GM18507 (cell line): ENCODE results near the gene MOB2.

Experiments
- DNase-seq: peaks from one replicate; pipeline ENCODE4 v3.0.0; 2011; ENCODE audit warnings: low read depth; ENCODE audit not compliant: insufficient read length; ENCODE audit errors: extremely low spot score
- FAIRE-seq: peaks from 2 replicates; lab custom pipeline; 2011; peaks lifted over from hg19 to GRCh38; lab: Jason Lieb, UNC

Gene MOB2

GRCh38 chr11:1479006-1479677 lies 7.4 kb downstream of the MOB2 start:
- FAIRE-seq (no peak), DNase-seq (no peak)

GRCh38 chr11:1478544-1478943 lies 8.0 kb downstream of the MOB2 start:
- no peak for FAIRE-seq
- no peak for DNase-seq

- no peak for FAIRE-seq
Measured at GRCh38 chr11:1478011-1478410, 8.6 kb downstream of the MOB2 start.

GRCh38 chr11:1476940-1477736 lies 9.4 kb downstream of the MOB2 start:
- DNase-seq (no peak), FAIRE-seq (no peak)

More at GRCh38 chr11:1478011-1478410, 8.6 kb downstream of the MOB2 start:
- no peak for DNase-seq

GRCh38 chr11:1475841-1476240 lies 10.7 kb downstream of the MOB2 start:
- FAIRE-seq = no peak
- DNase-seq = no peak

GRCh38 chr11:1473786-1474185 lies 12.8 kb downstream of the MOB2 start:
- no peak for DNase-seq
- FAIRE-seq = no peak

DNA sequence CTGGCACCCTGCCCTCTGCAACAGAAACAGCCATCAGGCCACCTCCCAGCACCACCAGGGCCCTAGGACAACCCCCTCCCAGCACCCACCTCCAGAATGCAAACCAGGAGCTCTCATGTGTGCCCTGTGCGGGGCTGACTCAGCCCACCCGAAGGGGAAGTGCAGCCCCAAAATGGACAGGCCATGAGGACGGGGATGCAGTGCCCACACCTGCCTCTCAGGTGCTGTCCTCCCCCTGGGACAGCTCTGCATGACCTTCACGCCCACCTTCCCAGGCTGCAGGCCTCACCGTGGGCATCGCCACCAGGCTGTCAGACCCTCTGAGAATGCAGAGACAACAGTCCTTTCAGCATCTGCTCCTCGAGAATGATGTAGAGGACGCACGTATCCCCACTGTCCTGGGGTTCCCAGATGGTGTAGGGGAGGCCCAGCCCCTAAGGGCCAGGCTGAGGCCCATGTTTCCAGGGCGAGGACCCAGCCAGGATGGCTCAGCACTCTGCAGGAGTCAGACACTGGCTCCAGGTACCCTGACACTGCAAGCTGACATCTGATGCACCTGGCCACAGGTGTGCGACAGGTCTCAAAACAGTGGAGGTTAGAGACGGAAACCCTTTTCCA lies 13.5 kb downstream of the MOB2 start:
- DNase-seq = no peak
- no peak for FAIRE-seq

- no peak for DNase-seq
- no peak for FAIRE-seq
Measured at GRCh38 chr11:1472180-1473005, 14.2 kb downstream of the MOB2 start.

DNA sequence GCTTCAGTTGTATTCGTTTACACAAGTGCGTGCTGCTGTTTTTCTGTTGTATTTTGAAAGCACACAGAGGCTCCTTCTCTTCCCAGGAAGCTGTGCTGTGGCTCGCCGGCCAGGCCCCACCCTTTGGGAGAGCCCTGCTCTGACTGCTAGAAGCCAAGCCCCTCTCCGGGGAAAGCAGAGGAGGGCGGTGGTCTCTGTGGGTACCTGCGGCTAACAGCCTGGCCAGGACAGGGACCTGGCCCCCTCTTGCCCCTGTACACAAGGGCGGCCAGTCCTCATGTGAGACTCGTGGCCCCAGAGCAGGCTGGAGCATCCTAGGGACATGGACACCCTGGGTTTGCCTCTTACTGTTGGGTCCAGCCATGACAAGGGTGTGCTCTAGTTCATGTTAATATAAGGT lies 14.8 kb downstream of the MOB2 start:
- DNase-seq (no peak), FAIRE-seq (no peak)

DNA sequence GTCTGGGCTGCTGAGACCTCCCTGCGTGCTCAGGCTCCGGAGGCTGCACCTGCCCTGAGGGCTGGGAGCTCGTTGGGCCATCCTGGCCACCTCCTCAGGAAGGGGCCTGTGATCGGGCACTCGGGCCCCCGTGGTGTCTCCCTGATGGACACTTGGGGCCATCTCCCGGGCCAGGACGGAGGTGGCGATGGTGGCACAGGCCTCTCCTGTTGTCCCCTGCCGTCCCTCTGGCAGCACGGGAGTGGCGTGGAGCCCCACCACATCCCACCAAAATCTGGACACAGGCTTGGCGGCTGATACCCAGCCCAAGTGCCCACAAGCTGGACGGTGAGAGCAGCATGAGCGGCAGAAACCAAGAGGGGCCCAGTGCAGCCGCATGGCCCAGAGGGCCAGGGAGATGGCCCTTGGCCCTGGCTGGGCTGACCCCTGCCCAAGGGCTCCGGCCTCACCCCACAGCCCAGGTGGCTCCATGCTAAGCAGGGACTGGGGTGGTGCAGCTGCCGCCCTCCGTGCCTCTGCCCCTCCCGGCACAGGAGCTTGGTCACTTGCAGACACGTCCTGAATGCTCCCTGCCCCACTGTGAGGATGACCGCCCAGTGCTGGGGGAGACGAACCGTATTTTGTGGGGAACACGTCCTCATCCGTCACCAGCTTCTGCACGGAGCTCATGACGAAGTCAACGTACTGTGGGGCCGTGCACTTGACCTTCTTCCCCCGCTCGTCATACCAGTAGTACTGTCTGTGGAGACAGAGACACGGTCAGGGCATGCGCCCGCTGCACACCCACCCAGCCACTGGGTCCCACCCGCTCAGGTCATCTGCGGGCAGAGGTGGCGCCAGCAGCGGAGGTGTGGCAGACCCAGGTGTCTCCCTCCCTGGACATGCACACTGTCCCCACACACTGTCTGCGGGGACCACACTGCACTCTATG lies 15.6 kb downstream of the MOB2 start:
- no peak for FAIRE-seq

GRCh38 chr11:1469911-1470680 lies 16.5 kb downstream of the MOB2 start:
- FAIRE-seq (no peak), DNase-seq (no peak)

More for the DNA sequence above, 15.6 kb downstream of the MOB2 start:
- DNase-seq = no peak

DNA sequence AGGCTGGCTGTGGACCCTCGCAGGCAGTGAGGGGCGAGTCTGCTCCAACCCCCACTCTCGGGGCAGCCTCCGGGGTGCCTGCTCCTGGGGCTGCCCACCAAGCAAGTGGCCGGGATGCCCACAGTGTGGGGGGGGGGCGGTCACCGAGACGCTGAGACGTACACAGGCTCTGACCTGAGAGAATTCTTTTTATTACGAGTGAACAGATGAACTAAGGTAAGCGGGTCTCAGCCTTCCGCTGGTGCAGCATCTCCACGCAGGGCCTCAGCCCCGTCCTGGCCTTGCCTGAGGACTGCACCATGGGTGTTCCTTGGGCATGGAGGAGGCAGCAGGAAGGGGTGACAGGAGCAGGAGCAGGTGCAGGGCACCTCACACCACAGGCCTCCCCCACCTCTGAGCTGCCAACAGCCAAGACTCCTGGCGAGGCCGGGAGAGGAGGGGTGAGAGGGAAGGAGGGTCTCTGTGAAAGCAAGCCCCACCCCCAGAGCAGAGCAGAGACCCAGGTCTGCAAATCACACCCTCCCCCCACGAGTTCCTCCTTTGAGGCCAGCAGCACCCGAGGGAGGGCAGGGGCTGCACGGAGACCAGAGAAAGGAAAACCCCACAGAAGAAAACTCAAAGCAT lies 17.2 kb downstream of the MOB2 start:
- DNase-seq (no peak), FAIRE-seq (no peak)

- no peak for DNase-seq
- FAIRE-seq = no peak
Measured at GRCh38 chr11:1468473-1469066, 18.0 kb downstream of the MOB2 start.

DNA sequence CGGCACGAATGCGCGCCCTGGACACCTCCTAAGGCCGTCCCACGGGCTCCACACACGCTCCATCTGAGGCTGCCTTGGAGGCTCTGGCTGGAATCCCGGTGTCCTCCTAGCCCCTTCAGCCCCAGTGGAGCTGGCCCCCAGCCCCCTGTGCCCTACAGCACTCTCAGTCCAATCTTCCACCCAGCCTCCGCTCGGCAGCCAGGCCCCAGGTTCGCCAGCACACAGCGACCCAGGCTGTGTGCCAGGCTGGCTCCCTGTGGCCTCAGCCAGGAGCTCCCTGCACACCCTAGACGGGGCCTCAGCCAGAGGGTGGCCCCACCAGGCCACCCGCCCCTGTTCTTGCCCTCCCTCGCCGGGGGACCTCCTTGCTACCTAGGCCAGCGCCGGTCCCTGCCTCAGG lies 18.6 kb downstream of the MOB2 start:
- DNase-seq = no peak
- FAIRE-seq = no peak

DNA sequence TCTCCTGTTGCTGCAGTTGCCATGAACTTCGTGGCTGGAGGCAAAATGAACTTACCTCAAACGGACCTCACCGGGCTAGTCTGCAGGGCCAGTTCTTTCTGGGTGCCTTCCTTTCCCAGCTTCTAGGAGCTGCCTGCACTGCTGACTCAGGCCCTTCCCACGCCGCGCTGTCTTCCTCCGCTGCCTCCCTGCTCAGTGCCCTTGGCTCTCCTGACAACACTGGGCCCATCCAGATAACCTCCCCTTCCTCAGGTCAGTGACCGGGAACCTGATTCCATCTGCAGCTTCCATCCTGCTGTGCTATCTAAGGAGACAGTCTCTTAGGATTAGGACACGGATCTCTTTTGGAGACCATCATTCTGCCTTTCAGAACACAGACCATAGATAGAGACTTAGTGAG lies 19.3 kb downstream of the MOB2 start:
- DNase-seq (no peak), FAIRE-seq (no peak)

DNA sequence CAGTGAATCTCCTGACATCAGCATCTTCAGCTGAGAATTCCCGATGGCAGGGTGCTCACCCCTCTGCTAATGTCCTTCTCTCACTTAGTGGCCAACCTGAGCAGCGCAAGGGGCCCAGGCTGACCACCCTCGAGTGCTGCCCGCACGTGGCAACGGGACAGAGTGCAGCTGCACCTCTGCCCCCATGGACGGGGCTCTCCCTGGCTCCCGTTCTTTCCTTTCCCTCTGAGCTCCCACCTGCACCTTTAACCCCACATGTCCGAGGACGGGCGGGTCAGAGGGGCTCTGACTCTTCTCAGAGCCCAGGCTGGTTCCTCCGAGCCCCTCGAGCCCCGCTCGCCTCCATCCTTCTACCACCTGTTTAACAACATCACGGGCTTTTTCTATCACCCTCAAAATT lies 19.8 kb downstream of the MOB2 start:
- DNase-seq (no peak), FAIRE-seq (no peak)

GRCh38 chr11:1463056-1463455 lies 23.5 kb downstream of the MOB2 start:
- DNase-seq = no peak
- FAIRE-seq = no peak

GRCh38 chr11:1462698-1462975 lies 23.9 kb downstream of the MOB2 start:
- FAIRE-seq = no peak
- DNase-seq = no peak
